ENCODE results near the gene DDC.

- TF ChIP-seq CTCF (IDR thresholded peaks at IDR 0.05) = no peak
- TF ChIP-seq POLR2A (IDR thresholded peaks at IDR 0.05) = no peak
- TF ChIP-seq POLR2AphosphoS5 (IDR thresholded peaks at IDR 0.05) = no peak
- TF ChIP-seq EP300 (IDR thresholded peaks at IDR 0.05; ENCODE audit: low read depth) = no peak
These were observed 110.2 kb downstream of the DDC start for GRCh38 chr7:50454968-50455367.
